GM12878 (cell line): ENCODE data around the gene SSC4D. TPM values are rescaled to one million over a fixed set of nuclear protein-coding genes. Genes with fewer than 3 reads are reported as not detected.

Experiments
- BCL11A ChIP-seq: IDR thresholded peaks from 2 replicates; pipeline ENCODE4 v1.6.1; 2011; ENCODE audit warnings: low read depth, low read length
- CHD4 ChIP-seq: fragments of 200-600 bp; sonication (generic); IDR thresholded peaks from 2 replicates; pipeline ENCODE4 v1.6.1; 2016; ENCODE audit warnings: mild to moderate bottlenecking
- ESRRA ChIP-seq: IDR thresholded peaks from 2 replicates; pipeline ENCODE4 v1.6.1; 2012; ENCODE audit warnings: mild to moderate bottlenecking, low read length, improper control_type of control experiment
- GABPA ChIP-seq: IDR thresholded peaks from 2 replicates; pipeline ENCODE4 v1.6.1; 2014; ENCODE audit warnings: antibody characterized with exemption, low read depth, mild to moderate bottlenecking, inconsistent platforms
- GATAD2B ChIP-seq: fragments of 450-650 bp; conservative IDR thresholded peaks from 2 replicates; pipeline ENCODE4 v1.6.1; 2017; ENCODE audit warnings: low read depth, mild to moderate bottlenecking, moderate library complexity
- HCFC1 ChIP-seq: fragments of 150-350 bp; IDR thresholded peaks from 2 replicates; pipeline ENCODE4 v1.6.1; 2014; ENCODE audit warnings: low read length
- IRF4 ChIP-seq: IDR thresholded peaks from 2 replicates; pipeline ENCODE4 v1.6.1; 2011; ENCODE audit warnings: low read depth, low read length
- KAT2A ChIP-seq: conservative IDR thresholded peaks from 2 replicates; pipeline ENCODE4 v1.6.1; 2011; ENCODE audit warnings: low read depth, low read length; ENCODE audit not compliant: control insufficient read depth
- NFYA ChIP-seq: IDR thresholded peaks from 2 replicates; pipeline ENCODE4 v1.6.1; 2011; ENCODE audit warnings: low read depth, mild to moderate bottlenecking, low read length, improper control_type of control experiment, borderline replicate concordance
- NRF1 ChIP-seq: conservative IDR thresholded peaks from 2 replicates; pipeline ENCODE4 v1.6.1; 2011; ENCODE audit warnings: mild to moderate bottlenecking, low read depth, low read length, improper control_type of control experiment
- PAX5 ChIP-seq: IDR thresholded peaks from 2 replicates; pipeline ENCODE4 v1.6.1; 2011; ENCODE audit warnings: low read depth, low read length, borderline replicate concordance
- POLR2A ChIP-seq: IDR thresholded peaks from 2 replicates; pipeline ENCODE4 v1.6.1; 2011; ENCODE audit warnings: low read depth, mild to moderate bottlenecking, low read length
- POLR2AphosphoS2 ChIP-seq: IDR thresholded peaks from 2 replicates; pipeline ENCODE4 v1.6.1; 2011; ENCODE audit warnings: low read depth, mild to moderate bottlenecking, low read length, improper control_type of control experiment, moderate library complexity
- RAD21 ChIP-seq: IDR thresholded peaks from 2 replicates; pipeline ENCODE4 v1.6.1; 2011; ENCODE audit warnings: mild to moderate bottlenecking, low read depth, low read length, moderate library complexity; ENCODE audit not compliant: insufficient read depth
- SP1 ChIP-seq: IDR thresholded peaks from one replicate; pipeline ENCODE4 v1.6.1; 2011; ENCODE audit warnings: low read depth, low read length
- SREBF2 ChIP-seq: IDR thresholded peaks from 2 replicates; pipeline ENCODE4 v1.6.1; 2012; ENCODE audit warnings: mild to moderate bottlenecking, low read length
- TAF1 ChIP-seq: IDR thresholded peaks from 2 replicates; pipeline ENCODE4 v1.6.1; 2011; ENCODE audit warnings: mild to moderate bottlenecking, low read depth, low read length, borderline replicate concordance
- YBX1 ChIP-seq: fragments of 450-650 bp; IDR thresholded peaks from 2 replicates; pipeline ENCODE4 v1.6.1; 2016; ENCODE audit warnings: antibody characterized with exemption
- polyA plus RNA-seq, 11 experiments: library from polyadenylated mRNA; depleted of rRNA in 4 of 11; unstranded in 6 of 11; stranded (reverse) in 5 of 11; fragments of >200 nt; fragmentation: Nextera tagmentation in 4 of 11; fragmentation: Illumina TruSeq in 1 of 11; extraction: Ambion mirVana in 4 of 11; extraction: Trizol in 1 of 11; gene quantifications; 1 replicate in 1 of 11; 2 replicates in 10 of 11; pipeline versions ENCODE4 v1.2.1 to v1.2.3, GENCODE V29; 2011 to 2016; ENCODE audit warnings: inconsistent platforms in 2 of 11, missing spikeins in 2 of 11, low read depth in 1 of 11
- total RNA-seq, 4 experiments: library from RNA; depleted of rRNA in 3 of 4; stranded (reverse); fragments of >200 nt in 3 of 4; fragmentation: Illumina TruSeq in 1 of 4; extraction: Trizol in 1 of 4; gene quantifications; 2 replicates each; pipeline versions ENCODE4 v1.2.1 to v1.2.3, GENCODE V29; 2013 to 2021
- TF ChIP-seq, protein P1 (sequence below): IDR thresholded peaks from 2 replicates; pipeline ENCODE4 v1.6.1; 2011; ENCODE audit warnings: low read depth, mild to moderate bottlenecking, low read length, moderate library complexity, borderline replicate concordance; ENCODE audit errors: extremely low read depth
- TF ChIP-seq, protein P2 (sequence below): fragments of 450-650 bp; IDR thresholded peaks from 2 replicates; pipeline ENCODE4 v1.6.1; 2017; ENCODE audit warnings: mild to moderate bottlenecking, moderate library complexity
- TF ChIP-seq, protein P3 (sequence below): fragments of 450-650 bp; formaldehyde crosslinking; IDR thresholded peaks from 2 replicates; pipeline ENCODE4 v1.4.0; 2022; ENCODE audit warnings: mild to moderate bottlenecking, moderate library complexity
- TF ChIP-seq, protein P4 (sequence below): fragments of 450-650 bp; IDR thresholded peaks from 2 replicates; pipeline ENCODE4 v1.6.1; 2017; ENCODE audit warnings: mild to moderate bottlenecking

SSC4D gene
- total and polyA plus RNA-seq, 10 of the 15 experiments (the other 5 are each of a cell fraction or from before 2014, with no cell fraction given), result 0.08 to 0.79 (median 0.25) TPM; not detected in 1

DNA sequence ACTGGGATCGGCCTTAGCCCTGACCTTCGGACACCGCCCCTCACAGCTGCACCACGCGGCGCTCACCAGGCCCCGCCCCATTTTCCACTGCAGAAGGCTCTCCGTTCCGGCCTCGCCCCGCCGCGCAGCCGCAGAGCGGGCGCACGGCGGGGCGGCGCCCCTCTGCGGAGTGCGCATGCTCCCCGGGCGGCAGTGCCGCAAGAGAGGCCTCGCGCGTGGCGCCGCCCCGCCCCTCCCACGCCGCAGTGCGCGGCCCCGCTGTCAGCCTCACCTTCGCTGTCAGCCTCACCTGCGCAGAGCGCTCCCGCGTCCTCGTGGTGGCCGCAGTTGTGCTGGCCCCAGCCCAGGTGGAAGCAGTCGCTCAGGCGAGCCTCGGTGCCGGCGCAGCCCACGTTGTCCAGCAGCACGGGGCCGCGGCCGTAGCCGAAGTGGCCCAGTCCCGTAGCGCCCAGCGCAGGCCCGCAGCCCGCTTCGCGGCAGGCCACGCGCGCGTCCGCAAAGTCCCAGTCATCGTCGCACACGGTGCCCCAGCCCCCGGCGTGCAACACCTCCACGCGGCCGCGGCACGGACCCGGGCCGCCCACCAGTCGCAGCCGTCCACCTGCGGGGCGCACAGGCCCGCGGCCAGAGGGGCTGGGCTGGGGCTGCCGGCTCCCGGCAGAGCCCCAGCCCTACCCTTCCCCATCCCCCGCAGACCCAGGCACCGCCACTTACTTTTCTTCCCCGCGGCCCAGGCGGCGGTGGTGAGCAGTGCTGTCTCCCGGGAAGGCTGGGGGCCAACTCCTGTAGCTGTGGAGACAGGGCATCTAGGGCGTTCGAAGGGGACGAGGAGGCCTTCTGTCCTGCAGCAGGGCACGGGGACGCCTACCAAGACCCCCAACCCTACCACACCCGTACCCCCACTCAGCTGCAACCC lies 16.1 kb downstream of the SSC4D start (continued):
- TF ChIP-seq NFYA, result no peak
- no peak for TF ChIP-seq GABPA
- no peak for TF ChIP-seq IRF4
- TF ChIP-seq KAT2A, result no peak
- no peak; the same call in 1 of the 2 replicates for TF ChIP-seq HCFC1
- no peak for TF ChIP-seq YBX1
- TF ChIP-seq SP1, result no peak
- peak; percentile 27; the same call in 1 of the 2 replicates for TF ChIP-seq TAF1
- no peak for TF ChIP-seq BCL11A
- TF ChIP-seq PAX5, result no peak
- TF ChIP-seq, protein P1, sequence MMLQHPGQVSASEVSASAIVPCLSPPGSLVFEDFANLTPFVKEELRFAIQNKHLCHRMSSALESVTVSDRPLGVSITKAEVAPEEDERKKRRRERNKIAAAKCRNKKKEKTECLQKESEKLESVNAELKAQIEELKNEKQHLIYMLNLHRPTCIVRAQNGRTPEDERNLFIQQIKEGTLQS, result no peak
- no peak for TF ChIP-seq RAD21
- TF ChIP-seq ESRRA, result no peak
- TF ChIP-seq SREBF2, result no peak
- peak; percentile 85 for TF ChIP-seq NRF1
- TF ChIP-seq CHD4, result no peak
- TF ChIP-seq POLR2AphosphoS2, result peak; percentile 39; the same call in 1 of the 2 replicates
- TF ChIP-seq, protein P2, sequence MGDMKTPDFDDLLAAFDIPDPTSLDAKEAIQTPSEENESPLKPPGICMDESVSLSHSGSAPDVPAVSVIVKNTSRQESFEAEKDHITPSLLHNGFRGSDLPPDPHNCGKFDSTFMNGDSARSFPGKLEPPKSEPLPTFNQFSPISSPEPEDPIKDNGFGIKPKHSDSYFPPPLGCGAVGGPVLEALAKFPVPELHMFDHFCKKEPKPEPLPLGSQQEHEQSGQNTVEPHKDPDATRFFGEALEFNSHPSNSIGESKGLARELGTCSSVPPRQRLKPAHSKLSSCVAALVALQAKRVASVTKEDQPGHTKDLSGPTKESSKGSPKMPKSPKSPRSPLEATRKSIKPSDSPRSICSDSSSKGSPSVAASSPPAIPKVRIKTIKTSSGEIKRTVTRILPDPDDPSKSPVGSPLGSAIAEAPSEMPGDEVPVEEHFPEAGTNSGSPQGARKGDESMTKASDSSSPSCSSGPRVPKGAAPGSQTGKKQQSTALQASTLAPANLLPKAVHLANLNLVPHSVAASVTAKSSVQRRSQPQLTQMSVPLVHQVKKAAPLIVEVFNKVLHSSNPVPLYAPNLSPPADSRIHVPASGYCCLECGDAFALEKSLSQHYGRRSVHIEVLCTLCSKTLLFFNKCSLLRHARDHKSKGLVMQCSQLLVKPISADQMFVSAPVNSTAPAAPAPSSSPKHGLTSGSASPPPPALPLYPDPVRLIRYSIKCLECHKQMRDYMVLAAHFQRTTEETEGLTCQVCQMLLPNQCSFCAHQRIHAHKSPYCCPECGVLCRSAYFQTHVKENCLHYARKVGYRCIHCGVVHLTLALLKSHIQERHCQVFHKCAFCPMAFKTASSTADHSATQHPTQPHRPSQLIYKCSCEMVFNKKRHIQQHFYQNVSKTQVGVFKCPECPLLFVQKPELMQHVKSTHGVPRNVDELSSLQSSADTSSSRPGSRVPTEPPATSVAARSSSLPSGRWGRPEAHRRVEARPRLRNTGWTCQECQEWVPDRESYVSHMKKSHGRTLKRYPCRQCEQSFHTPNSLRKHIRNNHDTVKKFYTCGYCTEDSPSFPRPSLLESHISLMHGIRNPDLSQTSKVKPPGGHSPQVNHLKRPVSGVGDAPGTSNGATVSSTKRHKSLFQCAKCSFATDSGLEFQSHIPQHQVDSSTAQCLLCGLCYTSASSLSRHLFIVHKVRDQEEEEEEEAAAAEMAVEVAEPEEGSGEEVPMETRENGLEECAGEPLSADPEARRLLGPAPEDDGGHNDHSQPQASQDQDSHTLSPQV, result no peak
- TF ChIP-seq, protein P3, sequence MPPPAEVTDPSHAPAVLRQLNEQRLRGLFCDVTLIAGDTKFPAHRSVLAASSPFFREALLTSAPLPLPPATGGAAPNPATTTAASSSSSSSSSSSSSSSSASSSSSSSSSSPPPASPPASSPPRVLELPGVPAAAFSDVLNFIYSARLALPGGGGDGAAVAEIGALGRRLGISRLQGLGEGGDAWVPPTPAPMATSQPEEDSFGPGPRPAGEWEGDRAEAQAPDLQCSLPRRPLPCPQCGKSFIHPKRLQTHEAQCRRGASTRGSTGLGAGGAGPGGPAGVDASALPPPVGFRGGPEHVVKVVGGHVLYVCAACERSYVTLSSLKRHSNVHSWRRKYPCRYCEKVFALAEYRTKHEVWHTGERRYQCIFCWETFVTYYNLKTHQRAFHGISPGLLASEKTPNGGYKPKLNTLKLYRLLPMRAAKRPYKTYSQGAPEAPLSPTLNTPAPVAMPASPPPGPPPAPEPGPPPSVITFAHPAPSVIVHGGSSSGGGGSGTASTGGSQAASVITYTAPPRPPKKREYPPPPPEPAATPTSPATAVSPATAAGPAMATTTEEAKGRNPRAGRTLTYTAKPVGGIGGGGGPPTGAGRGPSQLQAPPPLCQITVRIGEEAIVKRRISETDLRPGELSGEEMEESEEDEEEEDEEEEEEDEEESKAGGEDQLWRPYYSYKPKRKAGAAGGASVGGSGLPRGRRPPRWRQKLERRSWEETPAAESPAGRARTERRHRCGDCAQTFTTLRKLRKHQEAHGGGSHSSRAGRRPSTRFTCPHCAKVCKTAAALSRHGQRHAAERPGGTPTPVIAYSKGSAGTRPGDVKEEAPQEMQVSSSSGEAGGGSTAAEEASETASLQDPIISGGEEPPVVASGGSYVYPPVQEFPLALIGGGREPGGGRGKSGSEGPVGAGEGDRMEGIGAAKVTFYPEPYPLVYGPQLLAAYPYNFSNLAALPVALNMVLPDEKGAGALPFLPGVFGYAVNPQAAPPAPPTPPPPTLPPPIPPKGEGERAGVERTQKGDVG (CRISPR knock-in tag), result no peak
- TF ChIP-seq GATAD2B, result peak; percentile 97
- peak; percentile 93 for TF ChIP-seq POLR2A
- TF ChIP-seq, protein P4, sequence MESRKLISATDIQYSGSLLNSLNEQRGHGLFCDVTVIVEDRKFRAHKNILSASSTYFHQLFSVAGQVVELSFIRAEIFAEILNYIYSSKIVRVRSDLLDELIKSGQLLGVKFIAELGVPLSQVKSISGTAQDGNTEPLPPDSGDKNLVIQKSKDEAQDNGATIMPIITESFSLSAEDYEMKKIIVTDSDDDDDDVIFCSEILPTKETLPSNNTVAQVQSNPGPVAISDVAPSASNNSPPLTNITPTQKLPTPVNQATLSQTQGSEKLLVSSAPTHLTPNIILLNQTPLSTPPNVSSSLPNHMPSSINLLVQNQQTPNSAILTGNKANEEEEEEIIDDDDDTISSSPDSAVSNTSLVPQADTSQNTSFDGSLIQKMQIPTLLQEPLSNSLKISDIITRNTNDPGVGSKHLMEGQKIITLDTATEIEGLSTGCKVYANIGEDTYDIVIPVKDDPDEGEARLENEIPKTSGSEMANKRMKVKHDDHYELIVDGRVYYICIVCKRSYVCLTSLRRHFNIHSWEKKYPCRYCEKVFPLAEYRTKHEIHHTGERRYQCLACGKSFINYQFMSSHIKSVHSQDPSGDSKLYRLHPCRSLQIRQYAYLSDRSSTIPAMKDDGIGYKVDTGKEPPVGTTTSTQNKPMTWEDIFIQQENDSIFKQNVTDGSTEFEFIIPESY, result no peak
